Activated naive CD4-positive, alpha-beta T cell treated with anti-CD3 and anti-CD28 coated beads, Interleukin-2, amount 50 U/mL, for 16 hours (primary cell): ENCODE measurements around the gene NSUN6.

Source experiments
- DNase-seq: peaks from one replicate; pipeline ENCODE4 v3.0.0-alpha.2; 2020

NSUN6 gene

DNA sequence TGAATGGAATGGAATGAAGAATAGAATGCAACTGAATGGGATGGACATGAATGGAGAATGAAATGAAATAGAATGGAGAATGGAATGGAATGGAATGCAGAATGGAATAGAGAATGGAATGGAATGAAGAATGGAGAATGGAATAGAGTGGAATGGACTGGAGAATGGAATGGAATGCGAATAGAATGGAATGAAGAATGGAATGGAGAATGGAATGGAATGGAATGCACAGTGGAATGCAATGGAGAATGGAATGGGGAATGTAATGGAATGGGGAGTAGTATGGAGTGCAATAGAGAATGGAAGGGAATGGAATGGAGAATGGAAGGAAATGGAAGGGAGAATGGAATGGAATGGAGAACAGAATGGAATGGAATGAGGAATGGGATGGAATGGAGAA is 93.4 kb downstream of the NSUN6 start:
- no peak for DNase-seq

DNA sequence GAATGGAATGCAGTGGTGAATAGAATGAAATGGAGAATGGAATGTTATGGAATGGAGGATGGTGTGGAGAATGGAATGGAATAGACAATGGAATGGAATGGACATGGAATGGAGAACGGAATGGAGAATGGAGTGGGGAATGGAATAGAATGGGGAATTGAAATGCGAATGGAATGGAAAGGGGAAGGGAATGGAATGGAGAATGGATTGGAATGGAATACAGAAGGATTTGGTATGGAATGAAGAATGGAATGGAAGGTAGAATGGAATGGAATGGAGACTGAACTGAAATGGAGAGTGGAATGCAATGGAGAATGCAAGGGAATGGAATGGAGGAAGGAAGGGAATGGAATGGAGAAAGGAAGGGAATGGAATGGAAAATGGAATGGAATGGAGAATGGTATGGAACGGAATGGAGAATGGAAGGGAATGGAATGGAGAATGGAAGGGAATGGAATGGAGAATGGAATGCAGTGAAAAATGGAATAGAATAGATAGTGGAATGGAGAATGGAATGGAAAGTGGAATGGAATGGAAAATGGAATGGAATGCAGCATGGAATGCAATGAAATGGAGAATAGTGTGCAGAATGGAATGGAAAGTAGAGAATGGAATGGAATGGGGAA is 94.8 kb downstream of the NSUN6 start:
- no peak for DNase-seq

DNA sequence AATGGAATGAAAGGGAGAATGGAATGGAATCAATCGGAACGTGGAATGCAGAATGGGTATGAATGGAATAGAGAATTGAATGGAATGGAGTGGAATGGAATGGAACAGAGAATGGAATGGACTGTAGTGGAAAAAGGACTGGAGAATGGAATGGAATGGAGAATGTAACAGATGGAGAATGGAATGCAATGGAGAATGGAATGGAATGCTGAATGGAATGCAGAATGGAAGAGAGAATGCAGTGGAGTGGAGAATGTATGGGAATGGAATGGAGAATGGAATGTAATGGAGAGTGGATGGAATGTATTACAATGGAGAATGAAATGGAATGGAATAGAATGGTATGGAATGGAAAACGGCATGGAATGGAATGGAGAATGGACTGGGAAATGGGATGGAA is 96.9 kb downstream of the NSUN6 start:
- DNase-seq: no peak

DNA sequence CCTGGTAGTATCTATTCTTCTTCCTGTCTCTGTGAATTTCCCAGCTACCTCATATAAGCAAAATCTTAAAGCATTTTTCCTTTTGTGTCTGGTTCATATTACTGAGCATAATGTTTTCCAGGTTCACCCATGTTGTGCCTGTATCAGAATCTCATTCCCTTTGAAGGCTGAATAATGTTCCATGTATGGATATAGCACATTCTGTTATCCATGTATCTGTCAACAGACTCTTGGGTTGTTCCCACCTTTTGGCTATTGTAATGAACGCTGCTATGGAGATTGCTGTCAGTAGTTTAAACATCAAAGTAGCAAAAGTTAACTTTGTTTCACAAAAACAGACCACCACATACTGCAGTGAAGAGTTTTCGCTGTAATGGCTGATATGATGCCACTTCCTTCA is 99.9 kb downstream of the NSUN6 start:
- DNase-seq: no peak

DNA sequence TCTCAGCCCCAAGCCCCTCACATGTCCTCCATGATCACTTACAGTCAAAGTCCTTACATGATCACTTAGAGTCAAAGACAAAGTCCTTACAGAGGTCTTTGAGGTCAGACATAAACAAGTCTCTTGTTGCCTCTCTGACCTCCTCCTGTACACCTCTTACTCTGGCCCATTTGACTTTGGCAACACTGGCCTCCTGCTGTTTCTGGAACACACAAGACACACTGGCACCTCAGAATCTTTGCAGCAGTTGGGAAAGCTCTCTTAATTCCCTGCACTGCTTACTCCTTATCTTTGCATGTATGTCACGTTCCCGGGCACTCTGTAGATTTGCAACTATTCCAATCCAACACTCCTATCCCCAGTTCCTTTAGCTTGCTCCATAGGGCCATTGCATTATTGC is 102.3 kb downstream of the NSUN6 start:
- no peak for DNase-seq

DNA sequence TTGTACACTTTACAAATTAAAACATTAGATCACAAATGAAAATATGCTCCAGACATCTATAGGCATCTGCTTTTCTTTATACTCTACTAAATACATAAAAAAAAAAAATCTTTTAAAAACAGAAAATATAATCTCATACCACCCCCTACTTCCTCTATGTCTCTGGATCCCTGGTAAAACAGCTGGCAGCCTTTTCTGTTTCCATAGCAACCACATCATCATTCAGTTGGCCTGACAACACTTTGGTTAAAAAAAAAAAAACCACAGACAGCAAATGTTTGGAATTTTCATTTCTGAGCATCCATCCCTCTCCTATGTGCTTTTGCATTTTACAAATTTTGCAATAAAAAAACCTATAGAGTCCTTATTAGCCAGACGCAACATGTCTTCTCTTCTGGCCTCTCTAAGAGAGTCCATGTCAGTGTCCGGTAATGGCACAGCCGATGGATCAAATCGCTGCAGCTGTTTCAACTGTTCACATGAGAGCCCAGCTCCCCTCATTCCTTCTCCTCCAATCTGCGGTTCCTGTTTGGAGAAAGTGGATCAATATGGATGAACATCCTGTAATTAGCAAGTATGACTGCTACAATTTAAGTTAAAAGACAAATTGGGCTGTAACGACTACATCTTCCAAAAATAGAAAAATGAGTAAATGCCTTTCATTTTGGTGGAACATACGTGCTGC is 105.6 kb downstream of the NSUN6 start:
- DNase-seq: no peak

DNA sequence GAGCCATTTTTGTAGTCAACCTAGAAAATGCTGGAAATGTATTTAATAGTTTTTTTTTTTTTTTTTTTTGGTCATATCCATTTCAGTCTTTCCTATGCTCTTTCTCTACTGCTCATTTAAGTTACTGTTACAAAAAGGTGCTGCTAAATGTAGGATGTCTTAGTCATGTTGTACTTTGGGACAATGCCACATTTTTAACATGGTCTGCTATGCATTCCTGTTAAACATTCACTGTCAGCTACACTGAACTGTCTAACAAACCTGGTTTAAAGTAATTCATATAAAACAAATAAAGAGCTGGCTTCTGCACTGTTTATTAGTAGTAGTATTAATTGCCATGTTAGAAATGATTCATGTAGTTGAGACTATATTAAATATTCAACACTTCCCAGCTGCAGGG is 108.6 kb downstream of the NSUN6 start:
- no peak for DNase-seq

DNA sequence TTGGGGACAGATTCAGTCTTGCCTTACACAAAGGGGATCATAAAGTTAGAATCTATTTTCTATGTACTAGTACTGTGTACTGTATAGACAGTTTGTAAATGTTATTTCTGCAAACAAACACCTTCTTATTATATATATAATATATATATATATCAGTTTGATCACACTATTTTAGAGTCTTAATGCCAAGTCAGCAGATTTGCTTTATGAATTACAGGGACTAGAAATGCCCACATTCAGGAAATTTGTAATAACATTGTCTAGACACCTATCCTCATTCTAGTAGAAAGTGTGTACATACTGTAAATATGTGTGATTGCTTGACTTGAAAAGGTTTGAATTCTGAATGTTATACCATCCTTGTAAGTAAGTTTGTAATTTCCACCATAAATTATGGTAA is 111.2 kb downstream of the NSUN6 start:
- no peak for DNase-seq

DNA sequence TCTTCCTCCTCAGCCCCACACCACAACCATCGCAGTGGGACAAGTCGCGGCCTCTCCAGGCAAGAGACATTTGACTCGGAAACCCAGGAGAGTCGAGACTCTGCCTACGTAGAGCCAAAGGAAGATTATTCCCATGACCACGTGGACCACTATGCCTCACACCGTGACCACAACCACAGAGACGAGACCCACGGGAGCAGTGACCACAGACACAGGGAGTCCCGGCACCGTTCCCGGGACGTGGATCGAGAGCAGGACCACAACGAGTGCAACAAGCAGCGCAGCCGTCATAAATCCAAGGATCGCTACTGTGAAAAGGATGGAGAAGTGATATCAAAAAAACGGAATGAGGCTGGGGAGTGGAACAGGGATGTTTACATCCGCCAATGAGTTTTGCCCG is 112.1 kb downstream of the NSUN6 start:
- DNase-seq: no peak

DNA sequence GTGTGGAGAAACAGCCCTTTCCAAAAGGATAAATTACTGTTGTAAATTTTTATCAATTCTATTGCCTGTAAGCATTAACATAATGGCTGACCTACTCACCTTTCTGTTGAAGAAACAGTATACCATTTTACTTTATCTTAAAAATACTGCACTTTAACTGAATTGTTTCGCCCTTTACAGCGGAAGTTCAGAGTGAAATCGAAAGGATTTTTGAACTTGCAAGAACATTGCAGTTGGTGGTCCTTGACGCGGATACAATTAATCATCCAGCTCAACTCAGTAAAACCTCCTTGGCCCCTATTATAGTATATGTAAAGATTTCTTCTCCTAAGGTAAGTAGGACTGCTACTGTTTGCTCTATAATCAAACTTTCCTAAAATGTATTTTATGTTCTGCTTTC is 117.5 kb downstream of the NSUN6 start:
- DNase-seq: no peak

DNA sequence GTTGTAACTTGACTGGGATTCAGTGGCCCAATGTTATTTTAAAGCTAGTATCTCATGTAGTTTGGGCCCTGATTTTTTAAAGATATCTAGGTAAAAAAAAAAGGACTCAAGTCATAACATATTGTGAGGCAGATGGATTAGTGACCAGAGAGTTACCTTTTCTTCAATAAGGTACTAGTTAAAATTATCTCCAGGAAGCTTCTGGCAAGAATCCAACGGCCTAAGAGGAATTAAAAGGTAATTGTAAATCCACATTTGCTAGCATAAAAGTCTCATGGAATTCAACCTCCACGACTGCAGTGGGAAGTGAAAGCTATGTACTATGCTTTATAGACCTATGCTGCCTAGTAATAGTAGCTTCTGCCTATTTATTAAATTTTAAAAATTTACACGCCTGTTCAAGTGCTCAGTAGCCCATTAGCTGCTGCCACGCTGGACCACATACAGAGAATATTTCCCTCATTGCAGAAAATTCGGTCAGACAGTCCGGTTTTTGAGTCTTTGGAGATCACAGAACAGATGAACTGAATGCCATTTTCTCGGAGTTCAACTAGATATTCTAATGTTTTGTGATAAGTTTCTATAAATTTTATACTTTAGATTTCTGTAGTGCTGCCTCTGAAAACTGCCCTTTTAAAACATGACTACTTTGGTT is 118.4 kb downstream of the NSUN6 start:
- DNase-seq: no peak

DNA sequence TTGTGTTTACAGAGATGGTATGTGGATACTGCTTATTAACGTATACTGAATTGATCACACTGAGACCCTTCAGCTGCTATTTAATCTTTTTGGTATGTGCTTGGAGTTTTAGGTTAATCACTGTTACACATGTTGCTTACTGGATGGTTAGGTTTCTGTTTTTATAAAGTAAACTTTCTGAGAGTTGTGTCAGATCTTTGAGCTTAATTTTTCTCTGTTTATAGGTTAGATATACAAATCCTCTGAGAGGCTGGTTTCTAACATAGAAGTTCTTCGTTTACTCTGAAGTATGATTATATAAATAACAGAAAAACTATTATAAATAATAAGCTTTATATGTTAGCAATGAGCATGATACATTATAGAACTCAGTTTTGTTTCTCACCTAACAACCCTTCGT is 123.1 kb downstream of the NSUN6 start:
- no peak for DNase-seq

DNA sequence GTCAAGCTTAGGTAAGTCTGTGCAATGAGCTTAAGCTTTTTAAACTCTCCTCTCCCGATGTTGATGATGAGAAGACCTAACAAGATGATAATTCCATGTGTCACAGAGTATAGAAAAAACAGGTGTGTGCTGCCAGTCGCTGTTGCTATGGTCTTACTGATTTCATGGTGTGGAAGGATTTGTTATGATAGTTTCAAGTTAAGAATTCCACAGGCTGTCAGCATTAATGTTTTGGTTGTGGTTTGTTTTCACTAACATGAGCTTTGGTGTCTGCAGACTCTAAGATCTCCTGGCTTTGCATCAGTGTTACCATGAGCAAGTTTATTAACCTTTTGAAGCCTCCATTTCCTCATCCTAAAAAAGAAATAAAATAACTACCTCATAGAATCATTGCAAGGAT is 123.7 kb downstream of the NSUN6 start:
- DNase-seq: no peak

DNA sequence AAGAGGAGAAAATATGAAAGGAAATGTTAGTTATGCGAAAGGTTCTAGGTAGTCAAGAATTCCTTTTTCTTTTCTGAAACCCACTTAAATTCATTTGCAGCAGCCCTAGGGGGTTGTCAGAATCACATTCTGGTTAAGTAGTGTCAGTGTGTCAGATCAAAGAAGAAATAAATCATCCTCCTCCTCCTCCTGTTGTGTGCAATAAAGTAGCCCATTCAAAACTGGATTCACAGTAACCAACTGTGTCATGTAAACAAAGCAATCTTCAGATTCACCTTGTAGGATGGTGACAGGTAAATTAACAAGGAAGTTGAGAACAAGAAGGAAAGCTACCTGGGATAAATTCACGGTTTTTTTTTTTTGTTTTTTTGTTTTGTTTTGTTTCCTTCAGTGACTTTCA is 127.5 kb downstream of the NSUN6 start:
- DNase-seq: no peak

DNA sequence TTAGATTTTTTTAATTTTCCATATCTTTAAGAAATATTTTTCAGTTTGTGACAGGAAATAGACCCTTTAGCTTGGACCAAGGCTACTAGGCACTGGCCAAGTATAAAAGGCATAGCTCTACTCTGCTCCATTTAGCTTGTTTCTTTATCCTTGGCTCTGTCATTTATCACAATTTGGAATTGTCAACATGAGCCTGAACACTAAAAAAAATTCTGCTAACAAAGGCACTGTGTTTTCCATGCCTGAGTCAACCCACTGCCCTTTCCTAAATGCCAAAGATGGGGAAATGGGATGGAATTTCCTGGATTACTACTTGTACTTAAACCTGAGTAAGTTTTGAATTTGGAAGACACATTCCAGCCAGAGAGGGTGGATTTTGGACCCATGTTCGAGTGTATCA is 128.4 kb downstream of the NSUN6 start:
- DNase-seq: no peak

DNA sequence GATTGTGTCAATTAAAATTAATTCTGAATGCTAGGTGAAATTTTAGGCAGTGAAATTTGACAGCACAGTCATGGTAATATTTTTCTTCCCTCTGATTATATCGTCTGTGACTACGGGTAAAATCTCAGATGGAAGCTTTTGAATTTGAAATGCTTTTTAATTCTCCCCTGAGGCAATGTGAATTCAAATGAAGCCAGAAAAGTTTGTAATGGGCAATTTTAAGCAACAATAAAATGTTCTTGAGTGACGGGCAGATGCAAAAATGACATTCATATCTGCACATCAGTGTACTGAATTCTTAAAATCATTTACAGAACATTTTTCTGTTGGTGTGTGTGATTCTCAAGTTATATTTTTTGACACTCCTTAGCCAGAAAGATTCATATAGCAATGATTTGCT is 134.5 kb downstream of the NSUN6 start:
- no peak for DNase-seq

DNA sequence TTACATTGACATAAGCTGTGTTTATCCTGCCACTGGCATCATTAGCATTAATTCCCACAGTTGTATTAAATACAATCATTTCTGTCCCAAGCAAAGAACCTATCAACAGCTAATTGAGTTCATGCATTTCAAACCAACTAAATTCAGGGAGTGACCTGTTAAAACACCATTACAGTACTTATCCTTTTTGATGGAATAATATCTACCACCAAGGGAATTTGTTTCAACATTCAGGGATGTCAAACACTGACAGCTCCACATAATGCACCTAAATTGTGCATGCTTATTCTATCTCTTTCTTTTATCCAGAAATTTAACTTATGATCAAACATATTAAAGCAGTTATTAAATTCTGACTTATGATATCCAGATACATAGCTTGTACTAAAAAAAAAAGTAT is 136.8 kb downstream of the NSUN6 start:
- no peak for DNase-seq

DNA sequence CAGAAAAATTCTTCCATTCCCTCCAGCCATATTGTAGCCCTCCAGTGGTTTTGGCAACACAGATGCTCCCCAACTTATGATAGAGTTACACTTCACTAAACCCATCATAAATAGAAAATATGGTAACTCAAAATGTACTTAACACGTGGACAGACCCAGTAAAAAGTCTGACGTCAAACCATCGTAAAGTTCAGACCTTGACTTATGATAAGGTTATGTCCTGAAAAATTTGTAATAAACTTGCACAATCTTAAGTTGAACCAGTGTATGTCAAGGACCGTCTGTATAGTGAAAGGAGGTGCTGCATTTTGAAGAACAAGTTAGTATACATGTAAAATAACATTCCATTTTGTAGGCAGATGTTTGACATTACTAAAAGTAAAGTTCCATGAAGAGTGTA is 142.8 kb downstream of the NSUN6 start:
- no peak for DNase-seq

DNA sequence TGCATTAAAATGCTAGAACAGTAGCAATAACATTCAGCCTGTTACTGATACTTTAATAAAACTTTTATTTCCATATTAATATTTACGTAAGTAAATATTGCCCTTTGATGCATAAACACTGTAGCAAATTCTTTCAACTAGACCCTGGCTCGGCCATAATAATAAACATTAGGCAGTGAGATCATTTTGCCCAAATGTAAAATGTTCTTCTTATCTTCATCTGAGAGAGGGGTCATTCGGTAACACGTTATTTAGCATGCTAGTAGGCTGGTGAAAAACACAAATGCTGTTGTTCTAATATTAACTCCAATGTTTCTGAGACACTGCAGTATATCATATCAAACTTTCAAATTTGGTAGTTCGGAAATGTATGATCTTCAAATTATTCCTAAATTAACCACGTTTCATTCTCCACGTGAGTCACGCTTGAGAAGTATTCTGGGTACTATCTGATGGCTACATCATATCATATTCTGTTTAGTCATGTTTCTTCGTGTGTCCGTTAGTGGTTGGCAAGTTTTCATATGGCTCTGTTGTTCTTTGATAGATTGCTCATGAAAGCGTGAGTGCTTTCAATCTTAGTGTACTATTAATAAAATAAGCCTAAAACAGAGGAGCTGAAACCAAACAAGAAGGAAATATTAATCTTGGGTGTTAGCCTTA is 145.8 kb downstream of the NSUN6 start:
- DNase-seq: no peak

DNA sequence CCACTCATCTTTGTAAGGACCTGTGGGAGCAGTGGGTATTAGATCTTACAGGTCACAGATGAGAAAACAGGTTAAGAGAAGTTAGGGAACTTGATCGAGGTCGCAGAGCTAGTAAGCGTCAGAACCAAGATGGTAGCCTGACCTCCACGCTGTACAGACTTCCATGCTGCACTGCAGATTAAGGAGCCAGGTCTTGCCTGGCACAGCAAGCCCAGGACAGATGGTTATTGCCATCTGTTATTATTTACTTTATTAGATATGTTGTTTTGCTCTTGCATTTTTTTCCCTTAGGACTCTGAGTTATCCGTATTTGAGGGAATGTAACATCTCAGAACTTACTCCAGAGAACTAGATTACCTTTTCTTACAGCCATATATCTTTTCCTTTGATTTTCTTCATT is 147.2 kb downstream of the NSUN6 start:
- DNase-seq: no peak

DNA sequence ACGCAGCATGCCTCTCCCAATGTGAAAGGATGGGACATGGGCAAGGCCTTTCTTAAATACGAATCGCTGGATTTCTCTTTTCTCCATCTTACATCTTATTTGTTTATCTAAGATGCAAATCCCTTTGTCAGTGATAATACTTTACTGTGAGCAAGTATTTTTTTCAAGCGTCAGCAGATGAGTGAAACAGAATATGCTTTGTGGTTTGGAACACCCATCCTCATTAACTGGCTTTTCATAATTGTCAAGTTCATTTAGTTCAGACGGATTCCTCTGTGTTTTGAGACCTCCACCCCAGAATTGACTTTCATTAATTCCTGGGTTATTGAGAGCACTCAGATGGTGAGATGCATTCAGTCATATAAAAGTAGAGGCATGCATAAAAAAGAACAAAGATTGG is 149.8 kb downstream of the NSUN6 start:
- no peak for DNase-seq

DNA sequence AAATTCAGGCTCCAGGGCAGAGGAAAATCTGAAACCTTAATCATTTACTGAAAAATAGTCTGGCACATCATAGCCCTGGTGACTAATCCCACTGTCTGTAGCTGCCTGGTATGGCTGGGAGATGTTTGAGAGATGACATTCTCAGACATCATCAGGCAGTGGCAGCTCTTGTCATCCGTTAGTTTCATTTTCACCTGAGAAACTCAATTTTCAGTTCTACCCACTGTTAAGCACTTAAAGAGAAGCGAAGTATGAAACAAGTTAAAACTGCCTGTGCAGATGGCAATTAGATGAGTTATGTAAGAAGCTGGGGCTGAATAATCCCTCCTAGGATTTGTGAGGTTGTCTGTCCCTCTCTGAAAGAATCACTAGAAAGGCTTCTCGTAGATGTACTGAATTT is 150.2 kb downstream of the NSUN6 start:
- DNase-seq: no peak

DNA sequence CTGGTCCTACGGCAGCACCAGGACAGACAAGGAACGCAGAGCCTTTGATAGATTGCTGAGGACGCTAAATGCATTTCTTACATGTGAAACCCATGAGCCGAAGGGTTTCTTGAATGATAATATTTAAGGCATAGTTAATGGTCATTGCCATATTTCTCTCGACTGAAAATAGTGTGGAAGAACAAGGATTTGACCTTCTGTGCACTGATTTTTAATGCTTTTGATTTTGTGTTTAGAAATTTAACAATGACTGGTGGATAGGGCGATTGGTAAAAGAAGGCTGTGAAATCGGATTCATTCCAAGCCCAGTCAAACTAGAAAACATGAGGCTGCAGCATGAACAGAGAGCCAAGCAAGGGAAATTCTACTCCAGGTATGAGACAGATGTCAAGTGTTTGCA is 150.8 kb downstream of the NSUN6 start:
- DNase-seq: no peak

DNA sequence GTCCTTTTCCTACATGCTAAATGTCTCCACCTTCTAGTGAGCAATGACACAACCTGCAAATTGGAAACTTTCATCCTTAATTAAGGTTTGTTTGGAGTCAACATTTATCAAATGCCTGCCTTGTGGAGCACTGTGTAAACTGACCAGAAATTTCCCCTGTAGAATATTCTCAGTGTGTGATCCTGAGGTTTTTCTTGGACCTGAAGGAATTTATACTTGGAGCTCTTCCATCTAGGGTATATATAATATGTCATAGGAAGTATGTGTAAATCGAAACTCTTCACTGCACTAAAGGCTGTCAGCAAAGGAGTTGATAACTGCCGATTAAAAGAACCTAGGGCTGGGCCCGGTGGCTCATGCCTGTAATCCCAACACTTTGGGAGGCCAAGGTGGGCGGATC is 152.4 kb downstream of the NSUN6 start:
- no peak for DNase-seq
